PC-3 (cell line): ENCODE data around the gene SCAF8.

Experiments
- EZH2 ChIP-seq: fragments of 300-600 bp; sonication (generic); IDR thresholded peaks from one replicate; pipeline ENCODE4 v1.6.1; 2017; ENCODE audit warnings: antibody characterized with exemption, mild to moderate bottlenecking, low read length; ENCODE audit not compliant: unreplicated experiment
- EZH2phosphoT487 ChIP-seq: fragments of 300-600 bp; sonication (generic); IDR thresholded peaks from 2 replicates; pipeline ENCODE4 v1.6.1; 2018; ENCODE audit warnings: mild to moderate bottlenecking, antibody characterized with exemption, low read length, borderline replicate concordance
- TF ChIP-seq, protein P1 (sequence below): fragments of 300-600 bp; sonication (generic); conservative IDR thresholded peaks from 2 replicates; pipeline ENCODE4 v1.5.1; 2017; ENCODE audit warnings: antibody characterized with exemption, low read depth, mild to moderate bottlenecking, low read length

DNA sequence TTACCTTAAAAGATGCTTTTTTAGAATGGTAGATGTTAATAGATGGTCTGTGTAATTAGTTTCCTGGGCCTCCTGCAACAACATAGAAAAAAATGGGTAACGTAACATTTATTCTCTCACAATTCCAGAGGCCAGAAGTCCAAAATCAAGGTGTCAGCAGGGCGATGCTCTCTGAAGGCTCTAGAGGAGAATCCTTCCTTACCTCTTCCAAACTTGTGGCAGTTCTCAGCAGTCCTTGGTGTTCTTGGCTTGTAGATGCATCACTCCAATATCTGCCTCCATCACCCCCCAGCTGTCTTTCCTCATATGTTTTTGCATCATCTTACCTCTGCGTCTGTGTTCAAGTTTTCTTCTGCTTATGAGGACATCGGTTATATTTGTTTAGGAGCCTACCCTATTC is 107.9 kb downstream of the SCAF8 start:
- TF ChIP-seq, protein P1, sequence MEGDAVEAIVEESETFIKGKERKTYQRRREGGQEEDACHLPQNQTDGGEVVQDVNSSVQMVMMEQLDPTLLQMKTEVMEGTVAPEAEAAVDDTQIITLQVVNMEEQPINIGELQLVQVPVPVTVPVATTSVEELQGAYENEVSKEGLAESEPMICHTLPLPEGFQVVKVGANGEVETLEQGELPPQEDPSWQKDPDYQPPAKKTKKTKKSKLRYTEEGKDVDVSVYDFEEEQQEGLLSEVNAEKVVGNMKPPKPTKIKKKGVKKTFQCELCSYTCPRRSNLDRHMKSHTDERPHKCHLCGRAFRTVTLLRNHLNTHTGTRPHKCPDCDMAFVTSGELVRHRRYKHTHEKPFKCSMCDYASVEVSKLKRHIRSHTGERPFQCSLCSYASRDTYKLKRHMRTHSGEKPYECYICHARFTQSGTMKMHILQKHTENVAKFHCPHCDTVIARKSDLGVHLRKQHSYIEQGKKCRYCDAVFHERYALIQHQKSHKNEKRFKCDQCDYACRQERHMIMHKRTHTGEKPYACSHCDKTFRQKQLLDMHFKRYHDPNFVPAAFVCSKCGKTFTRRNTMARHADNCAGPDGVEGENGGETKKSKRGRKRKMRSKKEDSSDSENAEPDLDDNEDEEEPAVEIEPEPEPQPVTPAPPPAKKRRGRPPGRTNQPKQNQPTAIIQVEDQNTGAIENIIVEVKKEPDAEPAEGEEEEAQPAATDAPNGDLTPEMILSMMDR, result no peak
- TF ChIP-seq EZH2 (no peak), EZH2phosphoT487 (no peak)
